GM12878 (cell line): Measurements from ENCODE around the gene ARID3A. TPM values are rescaled to one million over a fixed set of nuclear protein-coding genes. Genes with fewer than 3 reads are reported as not detected.

Experiments
- ATAC-seq: fragments of 200-7000 bp; cut with Tn5 transposase; 3 replicates; pipeline ENCODE4 v1.9.1; 2020; ENCODE audit warnings: mild to moderate bottlenecking, moderate library complexity
- BruUV-seq: library from RNA; stranded (reverse); fragments of 400-500 nt; replicated peaks from 2 replicates; lab custom pipeline; 2021; lab: Mats Ljungman, UMichigan
- CTCF ChIA-PET: fragments of 300-600 bp; sonication (Branson Sonifier 250); formaldehyde crosslinking; extraction: SDS; loops from one replicate; lab custom pipeline; 2021; ENCODE audit warnings: inconsistent platforms; lab: Yijun Ruan, JAX
- POLR2A ChIA-PET: fragments of 350-600 bp; formaldehyde crosslinking; extraction: SDS; loops from one replicate; lab custom pipeline; 2021; ENCODE audit warnings: inconsistent platforms; lab: Charles Lee
- RAD21 ChIA-PET: fragments of 300-600 bp; sonication (Branson Sonifier 250); formaldehyde crosslinking; loops from one replicate; lab custom pipeline; 2023; ENCODE audit warnings: antibody characterized with exemption; ENCODE audit not compliant: unreplicated experiment; lab: Charles Lee
- SMC1A ChIA-PET: fragments of 300-600 bp; sonication (Branson Sonifier 250); formaldehyde crosslinking; loops from one replicate; lab custom pipeline; 2023; ENCODE audit not compliant: unreplicated experiment, uncharacterized antibody; lab: Charles Lee
- DNase-seq: peaks from one replicate; pipeline ENCODE4 v3.0.0-alpha.2; 2011; ENCODE audit warnings: low read depth, low spot score
- FAIRE-seq: peaks from 3 replicates; lab custom pipeline; 2011; peaks lifted over from hg19 to GRCh38; lab: Jason Lieb, UNC
- H2AFZ ChIP-seq: 2 replicates; pipeline ENCODE4 v1.6.0; 2011; ENCODE audit warnings: low read depth, low read length, control low read depth; ENCODE audit not compliant: control insufficient read depth
- H3K27ac ChIP-seq: 2 replicates; pipeline ENCODE4 v1.5.1; 2011; ENCODE audit warnings: control low read depth; ENCODE audit not compliant: control insufficient read depth, insufficient read depth
- H3K27me3 ChIP-seq, 2 experiments: replicated peaks in 1 of 2; 2 replicates each; pipeline versions ENCODE4 v1.6.0 to v1.6.1; 2011; ENCODE audit warnings: low read length in 1 of 2; ENCODE audit not compliant: control insufficient read depth in 2 of 2, insufficient read depth in 2 of 2
- H3K36me3 ChIP-seq, 2 experiments: 2 replicates each; pipeline ENCODE4 v1.5.1; 2011; ENCODE audit warnings: low read length in 1 of 2; ENCODE audit not compliant: control insufficient read depth in 2 of 2, insufficient read depth in 2 of 2
- H3K4me1 ChIP-seq: 2 replicates; pipeline ENCODE4 v1.6.1; 2011; ENCODE audit warnings: mild to moderate bottlenecking, low read length, moderate library complexity, mixed read lengths; ENCODE audit not compliant: control insufficient read depth, insufficient read depth
- H3K4me2 ChIP-seq: 2 replicates; pipeline ENCODE4 v1.6.0; 2011; ENCODE audit warnings: control low read depth; ENCODE audit not compliant: control insufficient read depth, insufficient read depth
- H3K4me3 ChIP-seq: fragments of 200-600 bp; sonication (generic); 2 replicates; pipeline ENCODE4 v1.5.1; 2016
- H3K79me2 ChIP-seq: 2 replicates; pipeline ENCODE4 v1.6.0; 2011; ENCODE audit warnings: low read length; ENCODE audit not compliant: control insufficient read depth, insufficient read depth
- H3K9ac ChIP-seq: 2 replicates; pipeline ENCODE4 v1.8.0; 2011; ENCODE audit warnings: low read length, control low read depth, mixed read lengths; ENCODE audit not compliant: control insufficient read depth, insufficient read depth
- H3K9me3 ChIP-seq: replicated peaks from 3 replicates; pipeline ENCODE4 v1.5.1; 2011; ENCODE audit warnings: mild to moderate bottlenecking, low read length; ENCODE audit not compliant: control insufficient read depth, insufficient read depth
- H4K20me1 ChIP-seq: 2 replicates; pipeline ENCODE4 v1.6.0; 2011; ENCODE audit not compliant: control insufficient read depth, insufficient read depth
- EGR1 ChIP-seq, 2 experiments: IDR thresholded peaks; 1 replicate in 1 of 2; 2 replicates in 1 of 2; pipeline ENCODE4 v1.6.1; 2011 to 2012; ENCODE audit warnings: low read depth in 2 of 2, low read length in 2 of 2, borderline replicate concordance in 1 of 2, mild to moderate bottlenecking in 1 of 2, moderate library complexity in 1 of 2
- POLR2A ChIP-seq: IDR thresholded peaks from 2 replicates; pipeline ENCODE4 v1.6.1; 2011; ENCODE audit warnings: low read depth, mild to moderate bottlenecking, low read length
- WGBS: methylation state at CpG from one replicate; pipeline ENCODE4 v1.1.6; 2016; ENCODE audit warnings: low lambda C conversion rate; ENCODE audit not compliant: insufficient replicate concordance, insufficient coverage; ENCODE audit errors: missing lambda C conversion rate; 5-methylcytosine and 5-hydroxymethylcytosine counted together
- in situ Hi-C: fragments of 300-500 bp; cut with MboI; formaldehyde crosslinking; loops from 9 replicates; pipeline ENCODE4 v1.14.3; 2018; ENCODE audit warnings: mixed read lengths
- intact Hi-C: fragments of 100-400 bp; cut with micrococcal nuclease; formaldehyde crosslinking; loops from one replicate; pipeline ENCODE4 v1.14.2; 2022; ENCODE audit not compliant: unreplicated experiment
- polyA plus RNA-seq, 11 experiments: library from polyadenylated mRNA; depleted of rRNA in 4 of 11; unstranded in 6 of 11; stranded (reverse) in 5 of 11; fragments of >200 nt; fragmentation: Nextera tagmentation in 4 of 11; fragmentation: Illumina TruSeq in 1 of 11; extraction: Ambion mirVana in 4 of 11; extraction: Trizol in 1 of 11; gene quantifications; 1 replicate in 1 of 11; 2 replicates in 10 of 11; pipeline versions ENCODE4 v1.2.1 to v1.2.3, GENCODE V29; 2011 to 2016; ENCODE audit warnings: inconsistent platforms in 2 of 11, missing spikeins in 2 of 11, low read depth in 1 of 11
- total RNA-seq, 4 experiments: library from RNA; depleted of rRNA in 3 of 4; stranded (reverse); fragments of >200 nt in 3 of 4; fragmentation: Illumina TruSeq in 1 of 4; extraction: Trizol in 1 of 4; gene quantifications; 2 replicates each; pipeline versions ENCODE4 v1.2.1 to v1.2.3, GENCODE V29; 2013 to 2021
- TF ChIP-seq, protein P1 (sequence below): fragments of 450-650 bp; IDR thresholded peaks from 2 replicates; pipeline ENCODE4 v1.6.1; 2017; ENCODE audit warnings: mild to moderate bottlenecking, moderate library complexity
- TF ChIP-seq, protein P2 (sequence below): IDR thresholded peaks from 2 replicates; pipeline ENCODE4 v1.6.1; 2011; ENCODE audit warnings: mild to moderate bottlenecking, low read depth, low read length, moderate library complexity; ENCODE audit not compliant: insufficient replicate concordance
- TF ChIP-seq, protein P3 (sequence below): fragments of 450-650 bp; IDR thresholded peaks from 2 replicates; pipeline ENCODE4 v1.6.1; 2018; ENCODE audit warnings: mild to moderate bottlenecking, low read depth, moderate library complexity; ENCODE audit not compliant: partially characterized antibody
- TF ChIP-seq, protein P4 (sequence below): fragments of 450-650 bp; IDR thresholded peaks from 2 replicates; pipeline ENCODE4 v1.6.1; 2018; ENCODE audit warnings: borderline replicate concordance, mild to moderate bottlenecking; ENCODE audit not compliant: partially characterized antibody
- TF ChIP-seq, protein P5 (sequence below): fragments of 450-650 bp; IDR thresholded peaks from 2 replicates; pipeline ENCODE4 v1.6.1; 2016; ENCODE audit warnings: mild to moderate bottlenecking

The ARID3A gene
- total and polyA plus RNA-seq, 10 of the 15 experiments (the other 5 are each of a cell fraction or from before 2014, with no cell fraction given): 0.76 to 70.0 (median 16.7) TPM

DNA sequence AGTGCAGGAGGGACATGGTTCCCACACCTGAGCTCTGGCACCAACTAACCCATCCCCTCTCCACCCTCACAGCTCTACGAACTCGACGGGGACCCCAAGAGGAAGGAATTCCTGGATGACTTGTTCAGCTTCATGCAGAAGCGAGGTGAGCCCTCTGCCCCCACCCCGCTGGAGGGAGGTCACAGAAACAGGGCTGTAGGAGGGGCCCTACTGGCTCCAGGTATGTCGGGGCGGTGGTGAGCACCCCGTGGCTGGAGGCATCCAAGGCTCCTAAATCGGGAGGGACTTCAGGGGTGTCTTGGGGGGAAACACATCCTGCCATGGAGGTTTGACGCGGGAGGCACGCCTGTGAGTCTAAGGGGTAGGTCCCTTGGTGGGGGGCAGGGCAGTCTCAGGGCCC, 34.2 kb downstream of the ARID3A start (continued):
- TF ChIP-seq, protein P1, sequence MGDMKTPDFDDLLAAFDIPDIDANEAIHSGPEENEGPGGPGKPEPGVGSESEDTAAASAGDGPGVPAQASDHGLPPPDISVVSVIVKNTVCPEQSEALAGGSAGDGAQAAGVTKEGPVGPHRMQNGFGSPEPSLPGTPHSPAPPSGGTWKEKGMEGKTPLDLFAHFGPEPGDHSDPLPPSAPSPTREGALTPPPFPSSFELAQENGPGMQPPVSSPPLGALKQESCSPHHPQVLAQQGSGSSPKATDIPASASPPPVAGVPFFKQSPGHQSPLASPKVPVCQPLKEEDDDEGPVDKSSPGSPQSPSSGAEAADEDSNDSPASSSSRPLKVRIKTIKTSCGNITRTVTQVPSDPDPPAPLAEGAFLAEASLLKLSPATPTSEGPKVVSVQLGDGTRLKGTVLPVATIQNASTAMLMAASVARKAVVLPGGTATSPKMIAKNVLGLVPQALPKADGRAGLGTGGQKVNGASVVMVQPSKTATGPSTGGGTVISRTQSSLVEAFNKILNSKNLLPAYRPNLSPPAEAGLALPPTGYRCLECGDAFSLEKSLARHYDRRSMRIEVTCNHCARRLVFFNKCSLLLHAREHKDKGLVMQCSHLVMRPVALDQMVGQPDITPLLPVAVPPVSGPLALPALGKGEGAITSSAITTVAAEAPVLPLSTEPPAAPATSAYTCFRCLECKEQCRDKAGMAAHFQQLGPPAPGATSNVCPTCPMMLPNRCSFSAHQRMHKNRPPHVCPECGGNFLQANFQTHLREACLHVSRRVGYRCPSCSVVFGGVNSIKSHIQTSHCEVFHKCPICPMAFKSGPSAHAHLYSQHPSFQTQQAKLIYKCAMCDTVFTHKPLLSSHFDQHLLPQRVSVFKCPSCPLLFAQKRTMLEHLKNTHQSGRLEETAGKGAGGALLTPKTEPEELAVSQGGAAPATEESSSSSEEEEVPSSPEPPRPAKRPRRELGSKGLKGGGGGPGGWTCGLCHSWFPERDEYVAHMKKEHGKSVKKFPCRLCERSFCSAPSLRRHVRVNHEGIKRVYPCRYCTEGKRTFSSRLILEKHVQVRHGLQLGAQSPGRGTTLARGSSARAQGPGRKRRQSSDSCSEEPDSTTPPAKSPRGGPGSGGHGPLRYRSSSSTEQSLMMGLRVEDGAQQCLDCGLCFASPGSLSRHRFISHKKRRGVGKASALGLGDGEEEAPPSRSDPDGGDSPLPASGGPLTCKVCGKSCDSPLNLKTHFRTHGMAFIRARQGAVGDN: no peak
- TF ChIP-seq, protein P2, sequence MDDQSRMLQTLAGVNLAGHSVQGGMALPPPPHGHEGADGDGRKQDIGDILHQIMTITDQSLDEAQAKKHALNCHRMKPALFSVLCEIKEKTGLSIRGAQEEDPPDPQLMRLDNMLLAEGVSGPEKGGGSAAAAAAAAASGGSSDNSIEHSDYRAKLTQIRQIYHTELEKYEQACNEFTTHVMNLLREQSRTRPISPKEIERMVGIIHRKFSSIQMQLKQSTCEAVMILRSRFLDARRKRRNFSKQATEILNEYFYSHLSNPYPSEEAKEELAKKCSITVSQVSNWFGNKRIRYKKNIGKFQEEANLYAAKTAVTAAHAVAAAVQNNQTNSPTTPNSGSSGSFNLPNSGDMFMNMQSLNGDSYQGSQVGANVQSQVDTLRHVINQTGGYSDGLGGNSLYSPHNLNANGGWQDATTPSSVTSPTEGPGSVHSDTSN: no peak
- TF ChIP-seq, protein P3, sequence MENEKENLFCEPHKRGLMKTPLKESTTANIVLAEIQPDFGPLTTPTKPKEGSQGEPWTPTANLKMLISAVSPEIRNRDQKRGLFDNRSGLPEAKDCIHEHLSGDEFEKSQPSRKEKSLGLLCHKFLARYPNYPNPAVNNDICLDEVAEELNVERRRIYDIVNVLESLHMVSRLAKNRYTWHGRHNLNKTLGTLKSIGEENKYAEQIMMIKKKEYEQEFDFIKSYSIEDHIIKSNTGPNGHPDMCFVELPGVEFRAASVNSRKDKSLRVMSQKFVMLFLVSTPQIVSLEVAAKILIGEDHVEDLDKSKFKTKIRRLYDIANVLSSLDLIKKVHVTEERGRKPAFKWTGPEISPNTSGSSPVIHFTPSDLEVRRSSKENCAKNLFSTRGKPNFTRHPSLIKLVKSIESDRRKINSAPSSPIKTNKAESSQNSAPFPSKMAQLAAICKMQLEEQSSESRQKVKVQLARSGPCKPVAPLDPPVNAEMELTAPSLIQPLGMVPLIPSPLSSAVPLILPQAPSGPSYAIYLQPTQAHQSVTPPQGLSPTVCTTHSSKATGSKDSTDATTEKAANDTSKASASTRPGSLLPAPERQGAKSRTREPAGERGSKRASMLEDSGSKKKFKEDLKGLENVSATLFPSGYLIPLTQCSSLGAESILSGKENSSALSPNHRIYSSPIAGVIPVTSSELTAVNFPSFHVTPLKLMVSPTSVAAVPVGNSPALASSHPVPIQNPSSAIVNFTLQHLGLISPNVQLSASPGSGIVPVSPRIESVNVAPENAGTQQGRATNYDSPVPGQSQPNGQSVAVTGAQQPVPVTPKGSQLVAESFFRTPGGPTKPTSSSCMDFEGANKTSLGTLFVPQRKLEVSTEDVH: no peak

DNA sequence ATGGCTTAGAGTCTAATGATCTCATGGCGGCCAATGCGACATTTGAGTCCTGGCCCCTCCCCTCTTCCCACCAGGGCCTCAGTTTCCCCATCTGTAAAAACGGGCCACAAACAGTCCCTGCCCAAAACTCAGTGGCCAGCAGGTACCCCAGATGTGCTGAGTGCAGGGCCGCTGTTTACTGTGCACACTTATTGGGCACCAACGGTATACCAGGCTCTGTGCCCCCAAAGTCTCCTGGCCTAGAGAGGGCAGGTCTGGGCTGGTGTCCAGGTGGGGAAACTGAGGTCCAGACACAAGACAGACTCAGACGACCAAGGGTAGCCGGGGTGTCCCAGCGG, 34.7 kb downstream of the ARID3A start:
- H3K4me2 ChIP-seq: no peak overlapping the region
- no peak for FAIRE-seq
- CTCF ChIA-PET: no interaction called here

More for the DNA sequence above, 34.7 kb downstream of the ARID3A start:
- H3K36me3 ChIP-seq: peaks cover 17 to 52% of the 10 kb centered on the region in 2 experiments
- H4K20me1 ChIP-seq: peaks cover 3% of the 10 kb centered on the region; the same call in 1 of the 2 replicates
- no peak overlapping the region for H3K27ac ChIP-seq
- no peak overlapping the region for H2AFZ ChIP-seq
- no peak overlapping the region for H3K4me3 ChIP-seq
- ChIA-PET RAD21 (no interaction called here), SMC1A (no interaction called here), POLR2A (no interaction called here)
- no peaks in the 10 kb centered on the region for H3K27me3 ChIP-seq
- in situ Hi-C loops: no loop called here
- H3K9me3 ChIP-seq: peaks cover 2% of the 10 kb centered on the region; the same call in 1 of the 3 replicates
- 83% methylated on average over 8 of the region's 8 CpGs for WGBS
- TF ChIP-seq EGR1 (IDR thresholded peaks at IDR 0.05; ENCODE audit: borderline replicate concordance in 1 of 2, low read depth in 2 of 2, low read length in 2 of 2): no peak
- TF ChIP-seq, protein P4, sequence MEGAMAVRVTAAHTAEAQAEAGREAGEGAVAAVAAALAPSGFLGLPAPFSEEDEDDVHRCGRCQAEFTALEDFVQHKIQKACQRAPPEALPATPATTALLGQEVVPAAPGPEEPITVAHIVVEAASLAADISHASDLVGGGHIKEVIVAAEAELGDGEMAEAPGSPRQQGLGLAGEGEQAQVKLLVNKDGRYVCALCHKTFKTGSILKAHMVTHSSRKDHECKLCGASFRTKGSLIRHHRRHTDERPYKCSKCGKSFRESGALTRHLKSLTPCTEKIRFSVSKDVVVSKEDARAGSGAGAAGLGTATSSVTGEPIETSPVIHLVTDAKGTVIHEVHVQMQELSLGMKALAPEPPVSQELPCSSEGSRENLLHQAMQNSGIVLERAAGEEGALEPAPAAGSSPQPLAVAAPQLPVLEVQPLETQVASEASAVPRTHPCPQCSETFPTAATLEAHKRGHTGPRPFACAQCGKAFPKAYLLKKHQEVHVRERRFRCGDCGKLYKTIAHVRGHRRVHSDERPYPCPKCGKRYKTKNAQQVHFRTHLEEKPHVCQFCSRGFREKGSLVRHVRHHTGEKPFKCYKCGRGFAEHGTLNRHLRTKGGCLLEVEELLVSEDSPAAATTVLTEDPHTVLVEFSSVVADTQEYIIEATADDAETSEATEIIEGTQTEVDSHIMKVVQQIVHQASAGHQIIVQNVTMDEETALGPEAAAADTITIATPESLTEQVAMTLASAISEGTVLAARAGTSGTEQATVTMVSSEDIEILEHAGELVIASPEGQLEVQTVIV: no peak
- TF ChIP-seq POLR2A: peak; percentile 42
- TF ChIP-seq, protein P5, sequence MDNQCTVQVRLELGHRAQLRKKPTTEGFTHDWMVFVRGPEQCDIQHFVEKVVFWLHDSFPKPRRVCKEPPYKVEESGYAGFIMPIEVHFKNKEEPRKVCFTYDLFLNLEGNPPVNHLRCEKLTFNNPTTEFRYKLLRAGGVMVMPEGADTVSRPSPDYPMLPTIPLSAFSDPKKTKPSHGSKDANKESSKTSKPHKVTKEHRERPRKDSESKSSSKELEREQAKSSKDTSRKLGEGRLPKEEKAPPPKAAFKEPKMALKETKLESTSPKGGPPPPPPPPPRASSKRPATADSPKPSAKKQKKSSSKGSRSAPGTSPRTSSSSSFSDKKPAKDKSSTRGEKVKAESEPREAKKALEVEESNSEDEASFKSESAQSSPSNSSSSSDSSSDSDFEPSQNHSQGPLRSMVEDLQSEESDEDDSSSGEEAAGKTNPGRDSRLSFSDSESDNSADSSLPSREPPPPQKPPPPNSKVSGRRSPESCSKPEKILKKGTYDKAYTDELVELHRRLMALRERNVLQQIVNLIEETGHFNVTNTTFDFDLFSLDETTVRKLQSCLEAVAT: no peak
- DNase-seq (no peak), ATAC-seq (no peak)
- H3K79me2 ChIP-seq: peaks cover 7% of the 10 kb centered on the region
- H3K9ac ChIP-seq: no peak overlapping the region
- no TSS peak for BruUV-seq
- intact Hi-C loops: no loop called here
- peaks cover 1% of the 10 kb centered on the region; the same call in 1 of the 2 replicates for H3K4me1 ChIP-seq
